Thoracic aorta (tissue), 2 donors: ENCODE results near the gene GHITM. TPM values are rescaled to one million over a fixed set of nuclear protein-coding genes. Genes with fewer than 3 reads are reported as not detected.
A peak's percentile ranks its signal among the peaks of the same experiment; 100 is the strongest.

Source experiments
- ATAC-seq: fragments of 150-250 bp; one replicate; pipeline ENCODE4 v1.8.0; 2017; ENCODE audit warnings: low read depth; ENCODE audit not compliant: insufficient number of reproducible peaks, low FRiP score
- DNase-seq: peaks from one replicate; pipeline ENCODE4 v3.0.0-alpha.2; 2020; ENCODE audit warnings: low spot score
- H3K27ac ChIP-seq, 2 donors: fragments of 200-600 bp; sonication (generic); 1 replicate in 1 of 2; 2 replicates in 1 of 2; pipeline ENCODE4 v1.5.1; 2016; ENCODE audit warnings: mild to moderate bottlenecking in 2 of 2, moderate library complexity in 2 of 2
- H3K27me3 ChIP-seq: fragments of 200-600 bp; sonication (generic); replicated peaks from 2 replicates; pipeline ENCODE4 v1.6.0; 2016; ENCODE audit warnings: mild to moderate bottlenecking; ENCODE audit not compliant: insufficient read depth
- H3K36me3 ChIP-seq: fragments of 200-600 bp; sonication (generic); one replicate; pipeline ENCODE4 v1.5.1; 2016
- H3K4me1 ChIP-seq, 2 donors: fragments of 200-600 bp; sonication (generic); 1 replicate in 1 of 2; 2 replicates in 1 of 2; pipeline versions ENCODE4 v1.5.1 to v1.6.0; 2016; ENCODE audit warnings: low read depth in 2 of 2, mild to moderate bottlenecking in 1 of 2; ENCODE audit not compliant: control insufficient read depth in 1 of 2
- H3K4me3 ChIP-seq: fragments of 200-600 bp; sonication (generic); 2 replicates; pipeline ENCODE4 v1.5.1; 2016; ENCODE audit warnings: mild to moderate bottlenecking
- H3K9me3 ChIP-seq: fragments of 200-600 bp; sonication (generic); 2 replicates; pipeline ENCODE4 v1.5.1; 2016
- CTCF ChIP-seq: fragments of 200-600 bp; sonication (generic); IDR thresholded peaks from one replicate; pipeline ENCODE4 v1.5.1; 2019; ENCODE audit warnings: antibody characterized with exemption
- total RNA-seq, 2 donors: library from RNA; depleted of rRNA; stranded (reverse); fragments of >200 nt; gene quantifications; one replicate each; pipeline versions ENCODE4 v1.1.0 to v1.2.3, GENCODE V29; 2016

Gene GHITM
- total RNA-seq = 100 to 1,000 TPM; 114 to 116 TPM

GRCh38 chr10:84139126-84140035, at the start of gene GHITM:
TSS of gene GHITM (plus strand) at chr10:84139509. CDS start at chr10:84141501, 1,992 bp downstream.
- H3K27me3 ChIP-seq = no peaks in the 10 kb centered on the region
- peak within 1 kb of the TSS; percentile 89 for H3K4me3 ChIP-seq
- peak; percentile 49 for TF ChIP-seq CTCF
- H3K4me1 ChIP-seq = peaks cover 14 to 17% of the 10 kb centered on the region in 2 donors
- DNase-seq (peak; percentile 98), ATAC-seq (peak; percentile 98)
- no peaks in the 10 kb centered on the region for H3K9me3 ChIP-seq
- peaks cover 18% of the 10 kb centered on the region for H3K36me3 ChIP-seq
- H3K27ac ChIP-seq = peak within 1 kb of the TSS; percentile 87 to 92

DNA sequence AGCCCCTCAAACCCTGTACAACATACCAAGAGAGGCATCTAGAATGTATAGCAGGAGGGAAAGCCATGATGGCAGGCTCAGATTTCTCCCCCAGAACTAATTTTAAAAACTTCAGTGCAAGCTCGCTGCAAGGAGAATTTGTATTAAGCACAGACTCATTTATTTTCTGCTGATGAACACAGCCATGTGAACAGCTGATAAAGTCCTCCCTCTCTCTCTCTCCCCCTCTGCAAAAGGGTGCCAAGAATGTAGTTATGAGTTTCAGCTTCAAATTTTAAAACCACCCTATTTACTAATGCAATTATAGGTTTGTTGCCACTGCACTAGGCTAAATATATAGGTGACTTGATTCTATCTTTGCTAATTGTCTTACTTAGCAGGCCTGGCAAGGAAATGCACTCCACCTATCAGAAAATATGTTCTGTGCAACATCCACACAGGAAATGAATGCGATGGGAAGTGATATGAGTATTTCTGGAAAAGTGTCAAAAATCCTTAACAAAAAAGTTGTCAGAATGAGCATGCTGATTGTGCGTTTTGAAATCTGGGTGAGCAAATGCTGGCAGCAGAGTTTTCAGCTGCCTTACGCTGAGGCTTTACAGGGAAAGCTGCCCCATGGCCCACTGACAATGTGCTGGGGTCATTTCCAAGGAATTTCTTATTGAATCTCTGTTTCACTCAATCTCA, 43.4 kb upstream of the GHITM start:
- no peak for TF ChIP-seq CTCF
- ATAC-seq (no peak), DNase-seq (no peak)
- Histone ChIP-seq H3K27me3 (no peaks in the 10 kb centered on the region), H3K36me3 (no peaks in the 10 kb centered on the region), H3K9me3 (no peaks in the 10 kb centered on the region), H3K4me3 (no peak overlapping the region), H3K4me1 (no peaks in the 10 kb centered on the region), H3K27ac (no peak overlapping the region)

DNA sequence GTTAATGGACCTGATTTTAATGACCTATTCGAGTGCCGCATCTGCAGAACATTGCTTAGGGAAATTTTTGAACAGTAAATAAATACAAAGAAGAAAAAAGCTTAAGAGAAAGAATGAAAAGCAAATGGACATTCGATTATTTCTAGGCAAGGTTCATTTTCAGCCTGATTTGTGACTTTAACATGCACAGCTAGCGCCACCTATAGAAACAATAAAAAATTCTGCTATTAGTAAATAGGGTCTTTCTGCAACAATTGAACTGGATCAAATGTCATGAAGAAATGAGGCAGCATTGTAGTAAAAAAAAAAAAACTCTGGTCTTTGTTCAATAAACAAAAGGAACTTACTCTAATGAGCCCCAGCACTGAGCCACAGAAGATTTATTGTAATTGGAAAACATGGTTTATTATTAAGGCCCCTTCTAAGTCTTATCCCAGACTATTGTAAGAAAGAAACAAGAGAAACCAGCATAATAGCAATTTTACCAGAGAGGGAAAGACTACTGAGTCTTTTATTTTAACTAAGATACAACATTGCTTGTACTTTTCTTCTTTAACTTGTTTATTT, 41.4 kb upstream of the GHITM start:
- Histone ChIP-seq H3K27me3 (no peaks in the 10 kb centered on the region), H3K27ac (no peak overlapping the region), H3K4me1 (no peaks in the 10 kb centered on the region), H3K4me3 (no peak overlapping the region), H3K9me3 (no peaks in the 10 kb centered on the region), H3K36me3 (no peaks in the 10 kb centered on the region)
- ATAC-seq (no peak), DNase-seq (no peak)
- TF ChIP-seq CTCF = no peak

DNA sequence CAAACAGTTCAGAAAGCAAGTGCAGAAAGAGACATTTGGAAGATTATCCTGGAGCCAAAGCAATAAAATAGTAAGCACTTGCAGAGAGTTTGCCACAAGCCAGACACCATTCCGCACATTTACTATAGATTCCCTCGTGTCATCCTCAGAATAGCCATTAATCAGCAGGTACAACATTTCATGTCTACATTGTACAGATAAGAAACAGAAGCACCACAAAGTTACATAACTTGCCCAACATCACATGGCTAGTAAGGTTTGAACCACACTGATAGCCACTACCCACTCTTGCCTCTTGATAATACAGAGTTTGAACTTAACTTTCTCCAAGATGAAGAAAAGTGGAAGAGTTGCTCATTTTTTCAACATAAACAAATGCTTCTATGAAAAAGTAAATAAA, 40.6 kb upstream of the GHITM start:
- Histone ChIP-seq H3K27me3 (no peaks in the 10 kb centered on the region), H3K27ac (no peak overlapping the region), H3K36me3 (no peaks in the 10 kb centered on the region), H3K9me3 (no peaks in the 10 kb centered on the region), H3K4me3 (no peak overlapping the region), H3K4me1 (no peaks in the 10 kb centered on the region)
- DNase-seq (no peak), ATAC-seq (no peak)
- no peak for TF ChIP-seq CTCF

- Histone ChIP-seq H3K4me1 (no peaks in the 10 kb centered on the region), H3K27ac (no peak overlapping the region), H3K9me3 (no peaks in the 10 kb centered on the region), H3K27me3 (no peaks in the 10 kb centered on the region), H3K4me3 (no peak overlapping the region), H3K36me3 (no peaks in the 10 kb centered on the region)
- TF ChIP-seq CTCF = no peak
- no peak for ATAC-seq
- DNase-seq = no peak
Observed at GRCh38 chr10:84101042-84101441, 38.3 kb upstream of the GHITM start.
